DMS 273 (cell line): ENCODE measurements around the gene TAMALIN.
A peak's percentile ranks its signal among the peaks of the same experiment; 100 is the strongest.
"Not testable (repeated sequence)": the region's sequence is repeated elsewhere in the genome, so short reads cannot be mapped to it uniquely, and the experiment has no call there.

Experiments
- DNase-seq: peaks from one replicate; lab custom pipeline; 2025; ENCODE audit not compliant: unreplicated experiment; lab: John Stamatoyannopoulos, UW

Gene TAMALIN

GRCh38 chr12:52006726-52007157, at the start of gene TAMALIN:
Gene TAMALIN, plus strand, starts transcription at chr12:52006946. Its CDS starts 74 bp downstream, at chr12:52007020.
- DNase-seq: peak; percentile 70

DNA sequence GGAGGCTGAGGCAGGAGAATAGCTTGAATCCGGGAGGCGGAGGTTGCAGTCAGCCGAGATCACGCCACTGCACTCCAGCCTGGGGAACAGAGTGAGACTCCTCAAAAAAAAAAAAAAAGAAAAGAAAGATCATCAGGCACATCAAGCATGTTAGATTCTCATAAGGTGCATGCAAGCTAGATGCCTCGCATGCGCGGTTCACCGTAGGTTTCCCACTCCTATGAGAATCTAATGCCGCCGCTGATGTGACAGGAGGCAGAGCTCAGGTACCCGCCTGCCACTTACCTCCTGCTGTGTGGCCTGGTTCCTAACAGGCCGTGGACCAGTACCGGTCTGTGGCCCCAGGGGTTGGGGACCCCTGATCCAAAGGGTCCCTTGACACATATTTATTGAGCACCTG, 48.2 kb upstream of the TAMALIN start:
- no peak for DNase-seq

- DNase-seq: peak; percentile 10
Measured at GRCh38 chr12:51959211-51959610, 47.5 kb upstream of the TAMALIN start.

GRCh38 chr12:51959921-51960320, 46.8 kb upstream of the TAMALIN start:
- DNase-seq: no peak

GRCh38 chr12:51960488-51960887, 46.3 kb upstream of the TAMALIN start:
- DNase-seq: no peak

DNA sequence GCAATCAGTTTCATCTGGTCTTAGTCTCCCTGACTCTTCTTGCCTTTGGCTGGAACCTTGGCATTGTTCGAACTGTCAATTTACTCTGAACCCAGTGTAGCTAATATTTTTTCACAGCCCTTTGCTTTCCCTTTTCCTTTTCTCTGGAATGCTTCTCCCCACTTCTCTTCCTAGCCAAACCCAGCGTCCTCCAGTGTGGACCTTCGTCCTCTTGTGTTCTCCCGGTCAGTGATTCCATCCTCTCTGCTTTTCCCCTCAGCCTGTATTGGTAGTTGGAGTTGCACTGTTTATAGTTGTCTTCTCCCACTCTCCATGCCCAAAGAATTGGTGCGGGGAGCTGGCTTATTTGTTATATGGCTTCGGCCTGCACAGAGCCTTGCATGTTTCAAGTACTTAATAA, 45.9 kb upstream of the TAMALIN start:
- DNase-seq: no peak

- no peak for DNase-seq
Measured at GRCh38 chr12:51961834-51962233, 44.9 kb upstream of the TAMALIN start.

GRCh38 chr12:51962737-51963136, 44.0 kb upstream of the TAMALIN start:
- DNase-seq: no peak

- DNase-seq: no peak
Measured at GRCh38 chr12:51963477-51963876, 43.3 kb upstream of the TAMALIN start.

DNA sequence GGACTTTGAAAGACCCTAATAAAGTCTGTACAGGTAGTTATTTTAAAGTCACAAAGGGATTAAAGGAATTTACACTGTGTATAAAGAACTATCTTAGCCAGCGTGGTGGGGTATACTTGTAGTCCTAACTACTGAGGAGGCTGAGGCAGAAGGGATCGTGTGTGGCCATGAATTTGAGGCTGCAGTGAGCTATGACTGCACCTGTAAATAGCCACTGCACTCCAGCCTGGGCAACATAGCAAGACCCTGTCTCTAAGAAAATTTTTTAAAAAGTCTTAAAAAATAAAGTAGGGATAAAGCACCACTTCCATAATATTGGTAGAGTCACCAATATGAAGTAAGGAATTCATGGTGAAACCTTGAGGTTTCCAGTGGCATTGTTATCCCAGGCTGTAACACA, 37.1 kb upstream of the TAMALIN start:
- DNase-seq: no peak

DNA sequence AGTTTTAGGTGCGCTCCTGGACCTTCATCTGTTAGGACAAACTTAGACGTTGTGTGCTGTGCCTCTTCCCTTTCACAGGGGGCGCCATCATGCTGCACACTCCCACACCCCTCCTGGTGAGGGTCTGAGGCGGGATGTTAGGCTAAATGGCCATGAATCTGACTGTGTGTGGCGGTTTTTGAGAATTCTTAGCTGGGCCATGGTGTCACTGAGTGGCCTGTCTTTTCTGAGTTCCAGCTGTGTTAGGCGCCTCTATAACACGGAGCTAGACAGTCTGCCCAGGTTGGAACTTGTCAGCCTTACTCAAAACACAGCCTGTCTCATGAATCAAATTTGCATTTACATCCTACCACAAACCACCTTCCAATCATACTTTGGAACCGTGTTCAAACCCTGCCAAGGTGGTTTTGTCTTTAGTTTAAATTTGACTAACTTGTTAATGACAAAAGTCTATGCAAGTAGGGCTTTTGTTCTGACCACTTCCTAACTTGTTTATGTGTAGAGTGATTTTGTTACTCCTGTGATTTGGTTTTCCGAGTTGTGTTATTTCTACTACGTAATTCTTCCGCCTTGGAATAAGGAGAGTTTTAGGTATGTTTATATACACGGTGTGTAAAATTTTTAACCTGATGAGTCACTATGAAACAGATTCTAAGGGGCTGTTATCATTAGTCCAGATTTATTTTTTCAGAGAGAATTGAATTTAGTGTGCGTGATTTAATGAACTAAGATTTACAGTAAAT, 35.7 kb upstream of the TAMALIN start:
- peak; percentile 50 for DNase-seq

DNA sequence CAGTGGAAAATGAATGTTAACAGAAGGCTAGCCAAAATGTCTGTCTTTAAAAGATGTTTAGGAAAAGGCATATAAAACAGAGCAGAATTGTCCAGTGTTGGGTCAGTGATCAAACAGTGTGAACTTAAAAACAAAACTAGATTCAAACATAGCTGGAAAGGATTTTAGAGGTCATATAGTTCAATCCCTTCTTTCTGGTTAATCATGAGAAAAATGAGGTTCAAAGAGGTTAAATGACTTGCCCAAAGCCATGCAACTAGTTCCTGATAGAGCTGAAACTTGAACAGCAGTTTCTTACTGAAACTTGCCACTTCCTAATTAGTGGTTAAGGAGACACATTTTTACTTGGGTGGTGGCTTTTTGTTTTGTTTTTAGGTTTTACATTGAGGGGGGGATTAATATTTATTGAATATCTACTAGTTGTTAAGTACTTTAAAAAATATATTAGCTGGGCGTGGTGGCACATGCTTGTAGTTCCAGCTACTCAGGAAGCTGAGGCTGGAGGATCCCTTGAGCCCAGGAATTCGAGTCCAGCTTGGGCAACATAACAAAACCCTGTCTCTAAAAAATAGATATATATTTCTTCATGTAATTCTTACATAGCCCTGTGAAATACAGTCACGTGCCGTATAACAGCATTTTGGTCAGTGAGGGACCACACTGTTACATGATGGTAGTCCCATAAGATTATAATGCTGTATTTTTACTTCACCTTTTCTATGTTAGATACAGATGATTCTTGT, 34.9 kb upstream of the TAMALIN start:
- no peak for DNase-seq

- DNase-seq: no peak
Measured at GRCh38 chr12:51972422-51972812, 34.3 kb upstream of the TAMALIN start.

DNA sequence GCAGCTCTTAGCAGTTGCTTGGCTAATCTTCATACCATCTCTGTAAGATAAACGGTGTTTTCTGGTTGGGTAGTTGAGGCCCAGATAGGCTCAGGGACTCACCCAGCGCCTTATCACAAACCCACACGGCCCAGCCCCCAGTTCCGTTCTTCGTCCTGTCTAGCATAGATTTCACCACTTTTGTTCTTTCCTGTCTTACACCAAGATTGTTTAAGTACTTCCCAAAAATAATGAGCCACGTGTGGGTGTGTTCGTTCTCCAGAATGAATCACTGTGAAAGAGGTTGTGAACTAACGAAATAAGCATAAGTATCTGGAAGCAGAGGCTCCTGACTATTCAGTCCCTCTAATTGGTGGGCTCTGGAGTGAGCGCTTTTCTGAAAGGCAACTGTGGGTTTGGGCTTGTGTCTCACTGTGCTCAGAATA, 33.9 kb upstream of the TAMALIN start:
- DNase-seq: no peak

- DNase-seq: no peak
Measured at GRCh38 chr12:51973560-51973959, 33.2 kb upstream of the TAMALIN start.

- no peak for DNase-seq
Measured at GRCh38 chr12:51974646-51975045, 32.1 kb upstream of the TAMALIN start.

DNA sequence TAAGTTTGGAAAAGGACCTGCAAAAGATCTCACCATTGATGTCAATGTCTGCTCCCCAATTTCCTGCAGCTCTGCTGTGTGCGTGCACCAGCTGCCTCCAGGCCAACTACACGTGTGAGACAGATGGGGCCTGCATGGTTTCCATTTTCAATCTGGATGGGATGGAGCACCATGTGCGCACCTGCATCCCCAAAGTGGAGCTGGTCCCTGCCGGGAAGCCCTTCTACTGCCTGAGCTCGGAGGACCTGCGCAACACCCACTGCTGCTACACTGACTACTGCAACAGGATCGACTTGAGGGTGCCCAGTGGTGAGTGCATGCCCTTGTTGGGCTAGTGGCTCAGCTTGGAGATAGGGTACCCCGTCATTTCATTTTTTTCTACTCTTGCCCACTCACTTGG, 31.6 kb upstream of the TAMALIN start:
- DNase-seq: peak; percentile 12

DNA sequence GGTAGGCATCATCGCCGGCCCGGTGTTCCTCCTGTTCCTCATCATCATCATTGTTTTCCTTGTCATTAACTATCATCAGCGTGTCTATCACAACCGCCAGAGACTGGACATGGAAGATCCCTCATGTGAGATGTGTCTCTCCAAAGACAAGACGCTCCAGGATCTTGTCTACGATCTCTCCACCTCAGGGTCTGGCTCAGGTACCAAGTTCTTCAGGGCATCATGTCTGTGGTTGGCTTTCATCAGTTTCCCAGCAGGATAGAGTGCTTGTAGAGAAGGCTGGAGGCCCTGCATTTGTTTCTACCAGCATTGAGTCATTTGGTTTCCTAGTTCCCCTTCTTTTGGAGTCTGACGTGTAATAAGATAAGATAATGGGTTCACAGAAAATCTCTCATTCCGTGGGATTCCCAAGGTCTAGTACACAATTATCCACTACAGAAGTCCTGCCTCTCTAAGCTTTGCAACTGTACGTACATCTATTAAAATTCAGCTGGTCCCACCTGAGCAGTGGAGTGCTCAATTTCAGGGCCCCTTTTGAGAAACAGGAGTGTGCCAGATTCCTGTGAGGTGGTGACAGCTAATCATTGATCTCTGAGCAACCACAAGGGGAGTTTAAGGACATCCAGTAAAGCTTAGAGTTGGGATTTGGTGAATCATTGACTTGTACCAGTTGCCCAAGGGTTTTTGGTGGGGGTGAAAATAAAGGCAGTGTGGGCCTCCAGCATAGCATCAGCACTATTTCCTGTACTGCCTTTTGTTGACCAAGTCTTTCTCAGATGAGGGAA, 30.2 kb upstream of the TAMALIN start:
- no peak for DNase-seq

DNA sequence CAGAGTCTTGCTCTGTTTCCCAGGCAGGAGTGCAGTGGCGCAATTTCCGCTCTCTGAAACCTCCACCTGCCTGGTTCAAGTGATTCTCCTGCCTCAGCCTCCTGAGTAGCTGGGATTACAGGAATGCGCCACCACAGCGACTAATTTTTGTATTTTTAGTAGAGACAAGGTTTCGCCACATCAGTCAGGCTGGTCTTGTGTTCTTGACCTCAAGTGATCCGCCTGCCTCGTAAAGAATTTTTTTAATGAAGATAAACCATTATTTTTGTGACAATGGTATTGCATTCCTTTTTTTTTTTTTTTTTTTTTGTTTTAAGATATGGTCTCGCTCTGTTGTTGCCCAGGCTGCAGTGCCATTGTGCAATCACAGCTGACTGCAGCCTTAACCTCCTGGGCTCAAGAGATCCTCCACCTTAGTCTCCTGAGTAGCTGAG, 29.4 kb upstream of the TAMALIN start:
- DNase-seq: no peak

- DNase-seq: not testable (repeated sequence)
Measured at GRCh38 chr12:51979306-51979705, 27.4 kb upstream of the TAMALIN start.

GRCh38 chr12:51980051-51980808, 26.5 kb upstream of the TAMALIN start:
- DNase-seq: peak; percentile 74
